ENCODE measurements around the gene KLHDC3.

The KLHDC3 gene

GRCh38 chr6:42969431-42969830 is 44.6 kb upstream of the KLHDC3 start:
- no peak overlapping the region for H3K4me3 ChIP-seq (ENCODE audit: low read depth, low read length)
- no peak overlapping the region for H3K27ac ChIP-seq
- in situ Hi-C loops (cut with HindIII; ENCODE audit: low pct_ligation_motif_present, low sequenced_read_pairs) = no loop called here
- H3K27me3 ChIP-seq (replicated peaks) = no peaks in the 10 kb centered on the region
- peaks cover 2% of the 10 kb centered on the region for H3K36me3 ChIP-seq (replicated peaks)
- no peak for TF ChIP-seq CTCF (IDR thresholded peaks at IDR 0.05; ENCODE audit: low read depth, low read length, missing control alignments)
- DNase-seq = no peak

- H3K27ac ChIP-seq = no peak overlapping the region
- no peaks in the 10 kb centered on the region for H3K36me3 ChIP-seq (replicated peaks)
- no peaks in the 10 kb centered on the region for H3K27me3 ChIP-seq (replicated peaks)
- TF ChIP-seq CTCF (IDR thresholded peaks at IDR 0.05; ENCODE audit: low read depth, low read length, missing control alignments) = no peak
- in situ Hi-C loops (cut with HindIII; ENCODE audit: low pct_ligation_motif_present, low sequenced_read_pairs) = no loop called here
- H3K4me3 ChIP-seq (ENCODE audit: low read depth, low read length) = no peak overlapping the region
- DNase-seq = no peak
These were observed 44.1 kb upstream of the KLHDC3 start for GRCh38 chr6:42969934-42970333.

DNA sequence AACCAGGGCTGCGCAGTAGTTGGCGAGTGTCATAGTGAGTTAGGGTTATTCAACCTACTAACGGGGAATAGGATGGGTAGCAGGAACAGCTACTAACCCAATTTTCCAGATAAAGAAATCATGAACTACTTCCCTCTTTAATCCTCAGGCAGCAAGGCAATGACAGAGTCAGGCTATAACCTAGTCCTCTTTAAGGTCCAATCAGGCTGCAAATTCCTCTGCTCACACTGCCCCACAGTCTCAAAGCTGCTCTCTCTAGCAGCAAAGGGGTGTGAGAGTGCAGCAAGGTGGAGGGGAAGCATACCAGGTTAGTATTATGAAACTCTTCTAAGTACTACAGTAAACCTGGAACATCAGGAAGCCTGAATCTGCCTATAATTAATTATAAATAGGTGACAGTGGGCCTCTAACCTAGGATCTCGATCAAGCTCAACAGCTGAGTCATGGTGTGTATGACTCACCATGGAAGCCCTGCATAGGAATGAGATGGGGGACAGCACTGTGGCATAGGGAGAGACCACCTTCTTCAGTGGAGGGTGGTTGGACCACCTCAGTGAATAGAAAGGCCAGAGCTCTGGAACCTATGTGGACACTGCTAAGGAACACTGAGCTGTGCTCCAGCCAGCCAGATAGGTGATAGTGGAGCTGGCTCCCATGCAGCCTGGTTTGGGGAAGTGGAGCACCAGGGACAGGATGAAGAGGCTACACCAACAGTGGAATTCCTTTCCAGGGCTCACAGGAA is 43.0 kb upstream of the KLHDC3 start:
- TF ChIP-seq CTCF (IDR thresholded peaks at IDR 0.05; ENCODE audit: low read depth, low read length, missing control alignments) = no peak
- H3K36me3 ChIP-seq (replicated peaks) = no peaks in the 10 kb centered on the region
- DNase-seq = no peak

DNA sequence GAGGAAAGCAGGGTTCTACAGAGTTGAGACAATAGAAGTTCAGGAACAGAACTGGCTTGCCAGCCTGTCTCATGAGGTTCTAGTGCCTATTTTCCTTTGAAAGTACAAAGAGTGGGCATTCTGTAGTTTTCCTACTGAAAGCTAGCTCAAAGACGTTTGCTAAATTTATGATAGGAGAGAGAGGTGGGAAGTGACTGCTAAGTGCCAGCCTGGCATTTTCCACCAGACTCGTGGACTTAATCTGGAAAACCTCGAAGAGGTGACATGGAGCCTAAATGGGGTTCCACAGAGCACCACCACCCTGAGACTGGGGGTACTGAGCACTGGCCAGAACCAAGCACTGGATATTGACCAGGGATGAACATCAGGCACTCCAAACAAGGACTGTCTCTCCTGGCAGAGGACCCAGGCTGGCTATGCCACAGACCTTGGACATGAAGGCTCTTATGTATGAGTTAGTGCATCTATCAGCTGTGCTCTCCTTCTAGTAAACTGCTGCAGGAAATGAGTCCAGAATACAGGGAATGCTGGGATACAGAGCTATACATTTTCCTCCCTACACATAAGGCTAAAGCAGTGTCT is 42.2 kb upstream of the KLHDC3 start:
- no peak for DNase-seq
- Histone ChIP-seq H3K27ac (no peak overlapping the region), H3K36me3 (replicated peaks) (no peaks in the 10 kb centered on the region), H3K4me3 (ENCODE audit: low read depth, low read length) (no peak overlapping the region), H3K27me3 (replicated peaks) (no peaks in the 10 kb centered on the region)
- in situ Hi-C loops (cut with HindIII; ENCODE audit: low pct_ligation_motif_present, low sequenced_read_pairs) = no loop called here
- TF ChIP-seq CTCF (IDR thresholded peaks at IDR 0.05; ENCODE audit: low read depth, low read length, missing control alignments) = no peak

More for the DNA sequence above, 43.0 kb upstream of the KLHDC3 start:
- Histone ChIP-seq H3K27me3 (replicated peaks) (no peaks in the 10 kb centered on the region), H3K27ac (no peak overlapping the region), H3K4me3 (ENCODE audit: low read depth, low read length) (no peak overlapping the region)
- in situ Hi-C loops (cut with HindIII; ENCODE audit: low pct_ligation_motif_present, low sequenced_read_pairs) = no loop called here

DNA sequence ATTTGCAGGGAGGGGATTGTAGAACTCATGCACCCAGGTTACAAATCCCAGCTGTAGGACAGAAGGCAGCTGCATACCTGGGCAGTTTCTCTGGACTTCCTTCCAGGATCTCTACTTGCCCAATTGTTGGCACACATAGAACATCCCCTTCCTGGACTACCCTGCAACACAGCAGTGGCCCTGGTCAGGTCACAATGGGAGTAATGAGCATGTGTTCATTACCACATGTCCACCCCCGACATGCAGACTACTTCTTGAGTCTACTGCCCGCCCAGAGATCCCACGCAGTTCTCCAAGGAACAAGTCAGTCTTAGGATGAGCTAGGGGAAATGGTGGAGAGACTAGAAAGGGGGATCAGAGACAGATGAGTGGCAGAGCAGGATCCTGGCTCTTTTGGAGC is 40.1 kb upstream of the KLHDC3 start:
- Histone ChIP-seq H3K4me3 (ENCODE audit: low read depth, low read length) (no peak overlapping the region), H3K27ac (no peak overlapping the region), H3K36me3 (replicated peaks) (no peaks in the 10 kb centered on the region), H3K27me3 (replicated peaks) (no peaks in the 10 kb centered on the region)
- in situ Hi-C loops (cut with HindIII; ENCODE audit: low pct_ligation_motif_present, low sequenced_read_pairs) = no loop called here
- DNase-seq = no peak
- TF ChIP-seq CTCF (IDR thresholded peaks at IDR 0.05; ENCODE audit: low read depth, low read length, missing control alignments) = no peak
